ENCODE data around the gene RANBP9. TPM values are rescaled to one million over a fixed set of nuclear protein-coding genes. Genes with fewer than 3 reads are reported as not detected.

RANBP9 gene
- total and polyA plus RNA-seq, 2 of the 13 experiments (the other 11 are each of a cell fraction or from before 2014, with no cell fraction given): 26.6 to 30.6 TPM

GRCh38 chr6:13708736-13709135, 2.9 kb downstream of the RANBP9 start:
- peaks cover 71% of the 10 kb centered on the region for H3K79me2 ChIP-seq (ENCODE audit: insufficient read depth, low read length)
- no peak for TF ChIP-seq RORA (CRISPR knock-in tag; IDR thresholded peaks at IDR 0.05)
- no peak for TF ChIP-seq ZBTB7A (CRISPR knock-in tag; IDR thresholded peaks at IDR 0.05)
- peak; percentile 43; the same call in 1 of the 2 replicates for TF ChIP-seq ATM (IDR thresholded peaks at IDR 0.05; ENCODE audit: borderline replicate concordance)
- no peak for TF ChIP-seq HINFP (CRISPR knock-in tag; IDR thresholded peaks at IDR 0.05; ENCODE audit: low read depth)
- TF ChIP-seq YEATS4 (CRISPR knock-in tag; IDR thresholded peaks at IDR 0.05; ENCODE audit: borderline replicate concordance): 0 out of 2 replicates have a peak, but pooled peaks have one; percentile 8
- TF ChIP-seq HNRNPUL1 (IDR thresholded peaks at IDR 0.05; ENCODE audit: low read depth, low read length): no peak
- TF ChIP-seq ZNF646 (CRISPR knock-in tag; IDR thresholded peaks at IDR 0.05): peak; percentile 74
- no peak for TF ChIP-seq ZNF644 (CRISPR knock-in tag; IDR thresholded peaks at IDR 0.05; ENCODE audit: low read depth)
- TF ChIP-seq HOMEZ (CRISPR knock-in tag; IDR thresholded peaks at IDR 0.05; ENCODE audit: low read depth): no peak
- TF ChIP-seq ZNF704 (CRISPR knock-in tag; IDR thresholded peaks at IDR 0.05; ENCODE audit: borderline replicate concordance): no peak
- no peaks in the 10 kb centered on the region for H3K9me3 ChIP-seq (ENCODE audit: low read length)
- DNase-seq (ENCODE audit: low spot score) (no peak), ATAC-seq (no peak), FAIRE-seq (no peak)
- peaks cover 25% of the 10 kb centered on the region for H4K20me1 ChIP-seq (ENCODE audit: insufficient read depth, low read length)
- peaks cover 36% of the 10 kb centered on the region for H3K4me1 ChIP-seq (ENCODE audit: insufficient read depth, low read length)
- WGBS (ENCODE audit: low lambda C conversion rate): 9% methylated on average over 5 of the region's 5 CpGs
- ChIA-PET POLR2A (interaction anchor here (1.3 to 3.0 kb wide), 4 partner anchors 8 to 134 kb away, joined by 3 to 12 read pairs (median 6); partner anchors contain the start of gene SIRT5), CTCF (ENCODE audit: low intra/inter-chr PET ratio, low total read pairs) (no interaction called here)
- H3K27me3 ChIP-seq (ENCODE audit: control insufficient read depth in 1 of 2, insufficient read depth in 2 of 2, low read length in 2 of 2): no peaks in the 10 kb centered on the region; a peak in 1 of 5 replicates
- peak overlapping the region; percentile 92 to 97 (median 95); a peak in 5 of 6 replicates for H3K4me3 ChIP-seq (replicated peaks in 1 of 3; ENCODE audit: insufficient read depth in 1 of 3, low read depth in 2 of 3, low read length in 3 of 3)
- H3K36me3 ChIP-seq (replicated peaks in 1 of 2; ENCODE audit: control insufficient read depth in 1 of 2, insufficient read depth in 2 of 2, low read length in 2 of 2): no peaks in the 10 kb centered on the region; a peak in 2 of 5 replicates
- in situ Hi-C loops (cut with HindIII; ENCODE audit: extremely low pct_ligation_motif_present, low pct_unique_long_range_greater_than_20kb): loop anchor here (5.0 kb wide), 1 partner anchor 91 kb away; the partner anchor contains the start of gene NOL7
- H3K4me2 ChIP-seq (ENCODE audit: low read depth, low read length): peak overlapping the region; percentile 96
- peak overlapping the region; percentile 90 for H3K9ac ChIP-seq (ENCODE audit: insufficient read depth, low read depth, low read length)
- BruUV-seq (replicated peaks): no TSS peak
- H2AFZ ChIP-seq (ENCODE audit: low read length): no peak overlapping the region
- H3K27ac ChIP-seq (ENCODE audit: extremely low read length, insufficient read depth, low read length): no peak overlapping the region
- intact Hi-C loops (cut with micrococcal nuclease; ENCODE audit: unreplicated experiment): loop anchor here (1.0 to 2.0 kb wide), 2 partner anchors 30 to 44 kb away; no protein-coding TSS in a partner anchor
